Brain microvascular endothelial cell (primary cell): ENCODE measurements around the gene NPIPB12.
A peak's percentile ranks its signal among the peaks of the same experiment; 100 is the strongest.
"Not testable (repeated sequence)": the region's sequence is repeated elsewhere in the genome, so short reads cannot be mapped to it uniquely, and the experiment has no call there.

Experiments
- DNase-seq: peaks from one replicate; pipeline ENCODE4 v3.0.0-alpha.2; 2020
- H3K27ac ChIP-seq: fragments of 250-450 bp; sonication (Bioruptor Pico); 2 replicates; pipeline ENCODE4 v1.5.1; 2020; ENCODE audit warnings: mild to moderate bottlenecking, moderate library complexity
- H3K27me3 ChIP-seq: fragments of 250-450 bp; sonication (Bioruptor Pico); replicated peaks from 2 replicates; pipeline ENCODE4 v1.5.1; 2020; ENCODE audit warnings: mild to moderate bottlenecking
- H3K36me3 ChIP-seq: fragments of 250-450 bp; sonication (Bioruptor Pico); replicated peaks from 2 replicates; pipeline ENCODE4 v1.5.1; 2020; ENCODE audit warnings: mild to moderate bottlenecking
- H3K4me3 ChIP-seq: 2 replicates; pipeline ENCODE4 v1.5.1; 2011; ENCODE audit warnings: low read depth, mild to moderate bottlenecking, control low read depth, low read length, moderate library complexity
- in situ Hi-C: cut with HindIII; loops from 2 replicates; pipeline ENCODE4 v1.10.0; 2017; ENCODE audit warnings: low sequenced_read_pairs, low pct_ligation_motif_present

Gene NPIPB12

GRCh38 chr16:29506308-29506707 is at the start of gene NPIPB12:
TSS of gene NPIPB12 (minus strand) at chr16:29506408.
- H3K4me3 ChIP-seq, DNase-seq, H3K36me3 ChIP-seq, H3K27me3 ChIP-seq, H3K27ac ChIP-seq, in situ Hi-C loops: not testable (repeated sequence)

GRCh38 chr16:29521520-29521919 is 15.3 kb upstream of the NPIPB12 start:
- H3K36me3 ChIP-seq, DNase-seq, H3K27me3 ChIP-seq, H3K27ac ChIP-seq, in situ Hi-C loops, H3K4me3 ChIP-seq: not testable (repeated sequence)

- H3K4me3 ChIP-seq, H3K36me3 ChIP-seq, H3K27ac ChIP-seq, in situ Hi-C loops, DNase-seq, H3K27me3 ChIP-seq: not testable (repeated sequence)
Measured at GRCh38 chr16:29482276-29482675, 23.9 kb downstream of the NPIPB12 start.

- DNase-seq, H3K27ac ChIP-seq, H3K27me3 ChIP-seq, in situ Hi-C loops, H3K4me3 ChIP-seq, H3K36me3 ChIP-seq: not testable (repeated sequence)
Measured at GRCh38 chr16:29472065-29472464, 34.1 kb downstream of the NPIPB12 start.

- in situ Hi-C loops, H3K27ac ChIP-seq, H3K4me3 ChIP-seq, H3K27me3 ChIP-seq, H3K36me3 ChIP-seq: not testable (repeated sequence)
- peak; percentile 29 for DNase-seq
Measured at GRCh38 chr16:29469660-29470059, 36.5 kb downstream of the NPIPB12 start.

GRCh38 chr16:29467654-29468366 is 38.4 kb downstream of the NPIPB12 start:
- H3K36me3 ChIP-seq, H3K27ac ChIP-seq, DNase-seq, H3K4me3 ChIP-seq, H3K27me3 ChIP-seq, in situ Hi-C loops: not testable (repeated sequence)

GRCh38 chr16:29466904-29467303 is 39.3 kb downstream of the NPIPB12 start:
- DNase-seq, H3K36me3 ChIP-seq, H3K27ac ChIP-seq, H3K27me3 ChIP-seq, H3K4me3 ChIP-seq, in situ Hi-C loops: not testable (repeated sequence)

- in situ Hi-C loops, H3K36me3 ChIP-seq, H3K4me3 ChIP-seq, H3K27ac ChIP-seq, H3K27me3 ChIP-seq, DNase-seq: not testable (repeated sequence)
Measured at GRCh38 chr16:29465985-29466824, 40.0 kb downstream of the NPIPB12 start.

GRCh38 chr16:29460647-29461030 is 45.6 kb downstream of the NPIPB12 start:
- in situ Hi-C loops, H3K4me3 ChIP-seq, H3K27me3 ChIP-seq, DNase-seq, H3K27ac ChIP-seq, H3K36me3 ChIP-seq: not testable (repeated sequence)

- H3K27me3 ChIP-seq, H3K4me3 ChIP-seq, H3K36me3 ChIP-seq, H3K27ac ChIP-seq, in situ Hi-C loops, DNase-seq: not testable (repeated sequence)
Measured at GRCh38 chr16:29459706-29460646, 46.2 kb downstream of the NPIPB12 start, which contains the start of gene SULT1A4. TSS of gene SULT1A4 (plus strand) at chr16:29459913. CDS start at chr16:29461386, 1,473 bp downstream.

GRCh38 chr16:29457660-29458059 is 48.5 kb downstream of the NPIPB12 start:
- H3K4me3 ChIP-seq, DNase-seq, H3K36me3 ChIP-seq, H3K27me3 ChIP-seq, H3K27ac ChIP-seq, in situ Hi-C loops: not testable (repeated sequence)

GRCh38 chr16:29454828-29455227 is 51.4 kb downstream of the NPIPB12 start:
- in situ Hi-C loops, H3K36me3 ChIP-seq, H3K27me3 ChIP-seq, DNase-seq, H3K27ac ChIP-seq, H3K4me3 ChIP-seq: not testable (repeated sequence)

- in situ Hi-C loops, H3K36me3 ChIP-seq, H3K27ac ChIP-seq, H3K4me3 ChIP-seq, DNase-seq, H3K27me3 ChIP-seq: not testable (repeated sequence)
Measured at GRCh38 chr16:29454269-29454668, 51.9 kb downstream of the NPIPB12 start, which contains the start of the genes BOLA2 and SLX1B. TSS of gene BOLA2 (minus strand) at chr16:29454351. CDS start at chr16:29454253, 98 bp downstream. TSS of gene SLX1B (plus strand) at chr16:29454533.

- H3K36me3 ChIP-seq, H3K27ac ChIP-seq, H3K4me3 ChIP-seq, H3K27me3 ChIP-seq, in situ Hi-C loops, DNase-seq: not testable (repeated sequence)
Measured at GRCh38 chr16:29453754-29454153, 52.5 kb downstream of the NPIPB12 start.
